B cell (primary cell): ENCODE measurements around the gene LARP4. TPM values are rescaled to one million over a fixed set of nuclear protein-coding genes. Genes with fewer than 3 reads are reported as not detected.

Experiments
- ATAC-seq: fragments of 200-7000 bp; cut with Tn5 transposase; one replicate; pipeline ENCODE4 v1.10.0; 2021; ENCODE audit warnings: low read depth, mild to moderate bottlenecking, moderate number of reproducible peaks, moderate library complexity
- CTCF ChIA-PET: fragments of 350-600 bp; sonication (Branson Sonifier 250); formaldehyde crosslinking; loops from one replicate; lab custom pipeline; 2021; ENCODE audit warnings: antibody characterized with exemption, inconsistent platforms; lab: Charles Lee
- POLR2A ChIA-PET: fragments of 350-600 bp; sonication (Branson Sonifier 250); formaldehyde crosslinking; loops from one replicate; lab custom pipeline; 2021; ENCODE audit warnings: antibody characterized with exemption; lab: Charles Lee
- DNase-seq: peaks from one replicate; pipeline ENCODE4 v3.0.0; 2013
- H2AFZ ChIP-seq: 2 replicates; pipeline ENCODE4 v1.6.1; 2012; ENCODE audit warnings: mild to moderate bottlenecking, low read depth, low read length; ENCODE audit not compliant: insufficient read depth, poor library complexity, severe bottlenecking
- H3K27ac ChIP-seq, 2 donors: 1 replicate in 1 of 2; 2 replicates in 1 of 2; pipeline ENCODE4 v1.5.1; 2012 to 2013; ENCODE audit warnings: low read length in 2 of 2, mild to moderate bottlenecking in 2 of 2, moderate library complexity in 1 of 2
- H3K27me3 ChIP-seq, 4 experiments: fragments of 200-600 bp in 1 of 4; sonication (generic) in 1 of 4; replicated peaks in 1 of 4; 1 replicate in 2 of 4; 2 replicates in 2 of 4; pipeline versions ENCODE4 v1.6.1 to v1.7.0; 2013 to 2016; ENCODE audit warnings: low read length in 3 of 4, mild to moderate bottlenecking in 2 of 4, mixed read lengths in 1 of 4, moderate library complexity in 1 of 4; ENCODE audit not compliant: insufficient read depth in 4 of 4, control insufficient read depth in 3 of 4; ENCODE audit errors: control extremely low read depth in 1 of 4
- H3K36me3 ChIP-seq, 2 experiments: replicated peaks in 1 of 2; 1 replicate in 1 of 2; 2 replicates in 1 of 2; pipeline versions ENCODE4 v1.6.1 to v1.7.1; 2013; ENCODE audit warnings: low read length in 1 of 2; ENCODE audit not compliant: insufficient read depth in 2 of 2, control insufficient read depth in 1 of 2; ENCODE audit errors: control extremely low read depth in 1 of 2, extremely low read depth in 1 of 2
- H3K4me1 ChIP-seq, 2 donors: fragments of 200-600 bp in 1 of 2; sonication (generic) in 1 of 2; 1 replicate in 1 of 2; 2 replicates in 1 of 2; pipeline versions ENCODE4 v1.5.1 to v1.6.1; 2013 to 2017; ENCODE audit warnings: low read length in 2 of 2; ENCODE audit not compliant: control insufficient read depth in 2 of 2, insufficient read depth in 2 of 2
- H3K4me2 ChIP-seq: replicated peaks from 2 replicates; pipeline ENCODE3; 2012; ENCODE audit warnings: mild to moderate bottlenecking, low read depth, low read length; ENCODE audit not compliant: poor library complexity, severe bottlenecking
- H3K4me3 ChIP-seq, 5 experiments: fragments of 200-600 bp in 1 of 5; sonication (generic) in 1 of 5; 1 replicate in 3 of 5; 2 replicates in 2 of 5; pipeline versions ENCODE4 v1.5.1 to v1.7.0; 2011 to 2016; ENCODE audit warnings: low read length in 4 of 5, mild to moderate bottlenecking in 4 of 5, low read depth in 2 of 5, control low read depth in 1 of 5, moderate library complexity in 1 of 5; ENCODE audit not compliant: insufficient read depth in 1 of 5; ENCODE audit errors: control extremely low read depth in 1 of 5, extremely low read depth in 1 of 5
- H3K79me2 ChIP-seq: fragments of 200-600 bp; sonication (generic); one replicate; pipeline ENCODE4 v1.6.0; 2016; ENCODE audit warnings: low read length; ENCODE audit not compliant: control insufficient read depth, insufficient read depth
- H3K9ac ChIP-seq: fragments of 200-600 bp; sonication (generic); 2 replicates; pipeline ENCODE4 v1.6.1; 2017; ENCODE audit warnings: mild to moderate bottlenecking, low read length, moderate library complexity
- H3K9me3 ChIP-seq, 3 donors: one replicate each; pipeline versions ENCODE4 v1.6.1 to v1.7.1; 2013; ENCODE audit warnings: low read length in 2 of 3; ENCODE audit not compliant: control insufficient read depth in 2 of 3, insufficient read depth in 1 of 3; ENCODE audit errors: control extremely low read depth in 1 of 3
- H4K20me1 ChIP-seq: 2 replicates; pipeline ENCODE4 v1.6.0; 2012; ENCODE audit warnings: mild to moderate bottlenecking, low read length; ENCODE audit not compliant: insufficient read depth, control insufficient read depth, poor library complexity, severe bottlenecking
- H3K27ac Mint-ChIP-seq: one replicate; pipeline ENCODE4 v1.8.0; 2021; ENCODE audit warnings: mixed read lengths
- H3K27me3 Mint-ChIP-seq: one replicate; pipeline ENCODE4 v1.8.0; 2021; ENCODE audit warnings: mixed read lengths
- H3K4me1 Mint-ChIP-seq: one replicate; pipeline ENCODE4 v1.8.0; 2021; ENCODE audit warnings: mixed read lengths
- H3K4me3 Mint-ChIP-seq: one replicate; pipeline ENCODE4 v1.8.0; 2021; ENCODE audit warnings: mixed read lengths
- H3K9me3 Mint-ChIP-seq: one replicate; pipeline ENCODE4 v1.8.0; 2022; ENCODE audit warnings: mixed read lengths; ENCODE audit not compliant: insufficient read depth
- CTCF ChIP-seq: fragments of 200-600 bp; IDR thresholded peaks from one replicate; pipeline ENCODE4 v1.8.0; 2022; ENCODE audit warnings: antibody characterized with exemption, mild to moderate bottlenecking
- EZH2 ChIP-seq: IDR thresholded peaks from 2 replicates; pipeline ENCODE4 v1.6.1; 2012; ENCODE audit warnings: borderline replicate concordance, low read depth, mild to moderate bottlenecking, moderate library complexity, low read length; ENCODE audit not compliant: insufficient read depth, poor library complexity, severe bottlenecking
- WGBS: methylation state at CpG from one replicate; pipeline ENCODE4 v1.1.5; 2013; ENCODE audit warnings: missing lambda C conversion rate; ENCODE audit not compliant: insufficient coverage; 5-methylcytosine and 5-hydroxymethylcytosine counted together
- intact Hi-C: fragments of 100-400 bp; cut with micrococcal nuclease; formaldehyde crosslinking; loops from one replicate; pipeline ENCODE4 v1.10.0; 2022
- polyA plus RNA-seq: library from polyadenylated mRNA; depleted of rRNA; stranded (reverse); fragments of >200 nt; gene quantifications from 2 replicates; pipeline ENCODE4 v1.2.3, GENCODE V29; 2012
- total RNA-seq, 2 donors: library from RNA; stranded (reverse); fragments of 120-200 nt in 1 of 2; gene quantifications; 1 replicate in 1 of 2; 2 replicates in 1 of 2; pipeline versions ENCODE4 v1.2.3 to v1.2.4, GENCODE V29; 2013 to 2022

LARP4 gene
- total and polyA plus RNA-seq, 2 donors (not counting 1 experiment from before 2014, with no cell fraction given) = 5.5 to 48.4 TPM

- Histone ChIP-seq H3K9ac (no peak overlapping the region), H3K27ac (no peak overlapping the region), H3K36me3 (peaks cover 0 to 6% of the 10 kb centered on the region in 2 experiments), H3K79me2 (peaks cover 88% of the 10 kb centered on the region), H3K4me1 (peaks cover 54 to 65% of the 10 kb centered on the region in 2 donors), H3K9me3 (peaks cover 0 to 8% (median 0%) of the 10 kb centered on the region in 3 donors), H3K4me3 (no peak overlapping the region), H3K27me3 (no peaks in the 10 kb centered on the region), H2AFZ (no peak overlapping the region), H3K4me2 (no peak overlapping the region), H4K20me1 (peaks cover 21% of the 10 kb centered on the region)
- DNase-seq (no peak), ATAC-seq (no peak)
- POLR2A ChIA-PET = no interaction called here
- CTCF ChIA-PET = no interaction called here
- Mint-ChIP-seq H3K4me3 (no peak overlapping the region), H3K9me3 (no peaks in the 10 kb centered on the region), H3K27me3 (no peaks in the 10 kb centered on the region), H3K4me1 (peaks cover 51% of the 10 kb centered on the region), H3K27ac (peak overlapping the region; percentile 54)
- 100% methylated on average over 3 of the region's 5 CpGs for WGBS
- no peak for TF ChIP-seq EZH2
- intact Hi-C loops = loop anchor here (10.0 kb wide), 1 partner anchor 47 kb away; no protein-coding TSS in a partner anchor
Measured at GRCh38 chr12:50527359-50527726, 126.7 kb downstream of the LARP4 start.

GRCh38 chr12:50528800-50529199 lies 128.1 kb downstream of the LARP4 start:
- peaks cover 0 to 8% (median 0%) of the 10 kb centered on the region in 3 donors for H3K9me3 ChIP-seq
- H3K9ac ChIP-seq = no peak overlapping the region
- H3K4me1 ChIP-seq = peaks cover 67 to 75% of the 10 kb centered on the region in 2 donors
- H4K20me1 ChIP-seq = peaks cover 31% of the 10 kb centered on the region
- intact Hi-C loops = loop anchor here (10.0 kb wide), 1 partner anchor 46 kb away; no protein-coding TSS in a partner anchor
- H3K27ac ChIP-seq = peak overlapping the region in 1 of 2 donors; percentile 57
- no peak overlapping the region for H2AFZ ChIP-seq
- H3K27ac Mint-ChIP-seq = peak overlapping the region; percentile 78
- no peaks in the 10 kb centered on the region for H3K9me3 Mint-ChIP-seq
- POLR2A ChIA-PET = no interaction called here
- ATAC-seq (no peak), DNase-seq (no peak)
- TF ChIP-seq EZH2 (no peak), CTCF (no peak)
- peak overlapping the region; percentile 23 for H3K4me2 ChIP-seq
- H3K27me3 ChIP-seq = no peaks in the 10 kb centered on the region
- H3K4me3 ChIP-seq = no peak overlapping the region
- no peaks in the 10 kb centered on the region for H3K27me3 Mint-ChIP-seq
- H3K4me1 Mint-ChIP-seq = peaks cover 44% of the 10 kb centered on the region
- H3K36me3 ChIP-seq = peaks cover 0 to 6% of the 10 kb centered on the region in 2 experiments
- CTCF ChIA-PET = no interaction called here
- H3K79me2 ChIP-seq = peaks cover 84% of the 10 kb centered on the region
- 100% methylated on average over 1 of the region's 1 CpG for WGBS
- peak overlapping the region; percentile 17 for H3K4me3 Mint-ChIP-seq
